Left lung (tissue), 10 donors: ENCODE results near the gene CDH3. TPM values are rescaled to one million over a fixed set of nuclear protein-coding genes. Genes with fewer than 3 reads are reported as not detected.
A peak's percentile ranks its signal among the peaks of the same experiment; 100 is the strongest.

Source experiments
- ATAC-seq: fragments of 200-7000 bp; cut with Tn5 transposase; one replicate; pipeline ENCODE4 v1.9.1; 2020; ENCODE audit warnings: moderate library complexity
- DNase-seq, 4 donors: peaks; one replicate each; pipeline ENCODE4 v3.0.0-alpha.2; 2013 to 2020
- H3K27ac ChIP-seq, 2 donors: fragments of 200-600 bp; sonication (generic) in 1 of 2; one replicate each; pipeline versions ENCODE4 v1.5.0 to v1.8.0; 2020 to 2021
- H3K27me3 ChIP-seq, 2 donors: fragments of 200-600 bp; sonication (generic) in 1 of 2; one replicate each; pipeline versions ENCODE4 v1.5.0 to v1.8.0; 2020 to 2021
- H3K36me3 ChIP-seq, 2 donors: fragments of 200-600 bp; sonication (generic) in 1 of 2; one replicate each; pipeline versions ENCODE4 v1.5.0 to v1.8.0; 2020 to 2021
- H3K4me1 ChIP-seq, 2 donors: fragments of 200-600 bp; one replicate each; pipeline ENCODE4 v1.8.0; 2021
- H3K4me3 ChIP-seq, 2 donors: fragments of 200-600 bp; sonication (generic) in 1 of 2; one replicate each; pipeline versions ENCODE4 v1.5.0 to v1.8.0; 2020 to 2021; ENCODE audit warnings: mild to moderate bottlenecking in 1 of 2
- H3K9me3 ChIP-seq, 2 donors: fragments of 200-600 bp; sonication (generic) in 1 of 2; one replicate each; pipeline versions ENCODE4 v1.5.0 to v1.8.0; 2020 to 2021
- intact Hi-C, 2 donors: fragments of 100-400 bp; cut with DNase I; formaldehyde crosslinking; loops; one replicate each; pipeline versions ENCODE4 v1.11.2 to v1.14.2; 2022
- polyA plus RNA-seq, 6 donors: library from polyadenylated mRNA; unstranded; fragments of 120-200 nt; gene quantifications; one replicate each; pipeline ENCODE4 v1.2.1, GENCODE V29; 2013; ENCODE audit not compliant: insufficient read length in 6 of 6
- total RNA-seq, 2 donors: library from RNA; stranded (reverse); fragmentation: NEBNext Ultra II Directional; extraction: Animal tissue kit (Norgen Biotek cat#: 25700); gene quantifications; one replicate each; pipeline ENCODE4 v1.2.1, GENCODE V29; 2021
- TF ChIP-seq, protein P1 (sequence below), 2 donors: fragments of 200-600 bp; sonication (generic) in 1 of 2; IDR thresholded peaks; one replicate each; pipeline versions ENCODE4 v1.5.0 to v1.8.0; 2021; ENCODE audit warnings: antibody characterized with exemption in 2 of 2
- donor health status: DM: no; HTN: yes; CAD: no.
- donor health status: DM: no; HTN: no; CAD: no.

Gene CDH3
- total and polyA plus RNA-seq, 8 donors = 12.8 to 59.7 (median 47.6) TPM

DNA sequence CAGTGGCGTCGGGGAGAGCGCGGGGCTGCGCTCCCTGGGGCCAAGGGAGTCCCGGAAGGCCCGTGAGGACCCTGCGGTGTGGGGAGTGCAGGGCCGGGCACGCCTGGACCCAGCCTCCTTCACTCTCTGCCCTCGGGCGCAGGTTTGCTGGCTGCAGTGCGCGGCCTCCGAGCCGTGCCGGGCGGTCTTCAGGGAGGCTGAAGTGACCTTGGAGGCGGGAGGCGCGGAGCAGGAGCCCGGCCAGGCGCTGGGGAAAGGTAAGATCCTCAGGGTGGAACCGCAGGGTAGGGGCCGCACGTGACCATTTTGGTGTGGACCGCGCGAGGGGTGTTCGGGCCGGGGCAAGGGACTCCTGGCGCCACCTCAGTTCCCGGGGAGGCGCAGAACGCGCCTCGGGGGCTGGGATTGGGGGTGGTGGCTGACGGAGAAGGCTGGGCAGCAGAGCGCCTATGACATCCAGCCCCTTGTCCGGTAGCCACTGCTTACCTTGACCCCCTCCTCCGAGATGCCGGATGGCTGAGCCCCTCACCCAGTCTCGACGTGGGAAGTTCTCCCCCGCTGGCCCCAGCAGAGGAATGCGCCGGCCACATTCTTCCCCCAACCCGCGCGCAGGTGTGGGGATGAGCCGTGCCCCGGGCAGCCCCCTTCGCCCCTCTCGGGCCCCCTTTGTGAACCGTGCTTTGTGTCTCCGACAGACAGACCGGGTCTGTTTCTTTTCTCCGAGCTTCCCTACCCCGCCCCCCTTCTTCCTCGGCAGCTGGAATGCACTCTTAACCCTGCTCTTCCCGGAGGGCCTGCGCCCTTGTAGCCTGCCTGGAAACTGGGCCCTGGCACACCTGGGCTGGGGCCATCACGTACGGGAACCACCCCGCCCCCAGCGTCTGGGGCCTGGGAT, 631 bp downstream of the CDH3 start:
- ATAC-seq (peak; percentile 58), DNase-seq (peak in 1 of 4 donors; percentile 81)
- peaks cover 42 to 93% of the 10 kb centered on the region in 2 donors for H3K27me3 ChIP-seq
- H3K4me3 ChIP-seq = peak overlapping the region; percentile 36 to 42
- TF ChIP-seq, protein P1, sequence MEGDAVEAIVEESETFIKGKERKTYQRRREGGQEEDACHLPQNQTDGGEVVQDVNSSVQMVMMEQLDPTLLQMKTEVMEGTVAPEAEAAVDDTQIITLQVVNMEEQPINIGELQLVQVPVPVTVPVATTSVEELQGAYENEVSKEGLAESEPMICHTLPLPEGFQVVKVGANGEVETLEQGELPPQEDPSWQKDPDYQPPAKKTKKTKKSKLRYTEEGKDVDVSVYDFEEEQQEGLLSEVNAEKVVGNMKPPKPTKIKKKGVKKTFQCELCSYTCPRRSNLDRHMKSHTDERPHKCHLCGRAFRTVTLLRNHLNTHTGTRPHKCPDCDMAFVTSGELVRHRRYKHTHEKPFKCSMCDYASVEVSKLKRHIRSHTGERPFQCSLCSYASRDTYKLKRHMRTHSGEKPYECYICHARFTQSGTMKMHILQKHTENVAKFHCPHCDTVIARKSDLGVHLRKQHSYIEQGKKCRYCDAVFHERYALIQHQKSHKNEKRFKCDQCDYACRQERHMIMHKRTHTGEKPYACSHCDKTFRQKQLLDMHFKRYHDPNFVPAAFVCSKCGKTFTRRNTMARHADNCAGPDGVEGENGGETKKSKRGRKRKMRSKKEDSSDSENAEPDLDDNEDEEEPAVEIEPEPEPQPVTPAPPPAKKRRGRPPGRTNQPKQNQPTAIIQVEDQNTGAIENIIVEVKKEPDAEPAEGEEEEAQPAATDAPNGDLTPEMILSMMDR (IDR thresholded peaks at IDR 0.05) = no peak
- H3K27ac ChIP-seq = peak overlapping the region in 1 of 2 donors; percentile 51
- intact Hi-C loops = no loop called here
- no peaks in the 10 kb centered on the region for H3K36me3 ChIP-seq
- H3K9me3 ChIP-seq = no peaks in the 10 kb centered on the region
- peaks cover 15 to 26% of the 10 kb centered on the region in 2 donors for H3K4me1 ChIP-seq

DNA sequence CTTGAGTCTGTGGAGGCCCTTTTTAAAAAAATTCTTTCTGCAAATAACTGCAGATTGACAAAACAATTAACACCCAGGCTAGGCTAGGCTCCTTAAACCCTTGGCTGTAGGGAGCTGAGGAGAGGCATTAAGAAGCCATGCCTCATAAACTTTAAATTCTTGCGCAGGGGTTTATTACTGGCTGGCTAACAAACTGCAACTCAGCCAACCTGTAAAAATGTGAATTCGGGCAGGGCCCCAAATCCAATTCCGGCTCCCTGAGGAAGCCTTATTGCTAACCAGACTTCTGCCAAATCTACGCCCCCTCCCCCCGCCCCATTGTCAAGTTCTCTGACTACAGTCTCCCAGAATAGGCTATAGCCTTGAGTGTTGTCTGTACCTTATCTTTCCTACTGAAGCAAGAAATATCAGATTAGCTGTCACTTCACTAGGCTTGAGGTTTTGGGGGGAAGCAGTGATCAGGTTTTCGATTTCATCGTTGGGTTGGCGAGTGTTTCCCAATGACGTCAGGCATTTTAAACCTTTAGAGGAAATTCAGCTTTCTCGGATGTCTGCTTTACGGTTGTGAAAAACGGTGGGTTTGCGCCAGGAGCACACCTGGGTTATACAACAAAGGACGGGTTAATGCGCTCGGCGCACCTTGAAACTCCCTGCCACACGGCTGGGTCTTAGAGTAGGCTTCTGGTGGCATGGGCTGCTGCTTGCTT, 2.0 kb downstream of the CDH3 start:
- DNase-seq (no peak), ATAC-seq (no peak)
- Histone ChIP-seq H3K27me3 (peaks cover 42 to 81% of the 10 kb centered on the region in 2 donors), H3K27ac (no peak overlapping the region), H3K4me1 (peaks cover 14 to 26% of the 10 kb centered on the region in 2 donors), H3K4me3 (no peak overlapping the region), H3K36me3 (no peaks in the 10 kb centered on the region), H3K9me3 (no peaks in the 10 kb centered on the region)
- intact Hi-C loops = no loop called here
- TF ChIP-seq, protein P1 (IDR thresholded peaks at IDR 0.05) = no peak

DNA sequence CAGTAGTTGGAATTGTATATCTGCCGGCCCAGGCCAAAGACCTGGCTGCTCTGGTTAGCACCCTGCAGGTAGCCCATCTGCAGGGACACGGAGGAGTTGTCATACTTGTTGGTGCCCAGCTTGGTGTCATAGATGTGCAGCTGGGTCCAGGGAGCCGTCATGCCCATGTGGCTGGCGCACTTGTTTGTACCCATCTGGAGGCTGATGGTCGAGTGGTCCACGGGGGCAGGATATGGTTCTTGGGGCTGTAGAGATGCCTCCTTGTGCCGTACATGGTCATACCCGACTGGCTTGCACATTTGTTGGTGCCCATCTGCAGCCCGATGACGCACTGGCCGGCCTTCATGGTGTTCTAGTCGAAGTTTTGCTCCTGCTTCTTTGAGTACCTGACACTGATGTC, 6.0 kb downstream of the CDH3 start:
- peak in 1 of 4 donors; percentile 52 for DNase-seq
- peaks cover 10 to 40% of the 10 kb centered on the region in 2 donors for H3K27me3 ChIP-seq
- no peak for ATAC-seq
- H3K4me3 ChIP-seq = no peak overlapping the region
- TF ChIP-seq, protein P1 (IDR thresholded peaks at IDR 0.05) = no peak
- H3K27ac ChIP-seq = no peak overlapping the region
- no peaks in the 10 kb centered on the region for H3K4me1 ChIP-seq
- H3K9me3 ChIP-seq = no peaks in the 10 kb centered on the region
- intact Hi-C loops = no loop called here
- H3K36me3 ChIP-seq = no peaks in the 10 kb centered on the region

DNA sequence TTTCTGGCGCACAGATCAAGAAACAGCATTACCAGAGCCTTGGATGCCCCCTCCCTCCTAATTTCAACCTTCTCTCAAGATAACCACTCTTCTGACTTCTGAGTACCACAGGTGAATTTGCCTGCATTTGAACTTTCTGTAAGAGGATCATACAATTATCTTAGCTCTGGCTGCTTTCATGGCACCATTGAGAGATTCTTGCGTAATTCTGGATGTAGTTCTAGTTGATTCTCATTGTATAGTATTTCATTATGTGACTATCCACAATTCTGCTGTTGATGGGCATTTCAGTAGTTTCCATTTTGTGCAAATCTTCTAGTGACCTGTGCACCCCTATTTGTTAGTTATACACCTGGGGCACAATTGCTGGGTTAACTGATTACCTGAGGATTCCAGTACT, 7.5 kb downstream of the CDH3 start:
- DNase-seq (no peak), ATAC-seq (no peak)
- H3K27ac ChIP-seq = no peak overlapping the region
- TF ChIP-seq, protein P1 (IDR thresholded peaks at IDR 0.05) = no peak
- intact Hi-C loops = no loop called here
- no peaks in the 10 kb centered on the region for H3K4me1 ChIP-seq
- no peaks in the 10 kb centered on the region for H3K36me3 ChIP-seq
- H3K9me3 ChIP-seq = no peaks in the 10 kb centered on the region
- no peak overlapping the region for H3K4me3 ChIP-seq
- peaks cover 0 to 34% of the 10 kb centered on the region in 2 donors for H3K27me3 ChIP-seq

DNA sequence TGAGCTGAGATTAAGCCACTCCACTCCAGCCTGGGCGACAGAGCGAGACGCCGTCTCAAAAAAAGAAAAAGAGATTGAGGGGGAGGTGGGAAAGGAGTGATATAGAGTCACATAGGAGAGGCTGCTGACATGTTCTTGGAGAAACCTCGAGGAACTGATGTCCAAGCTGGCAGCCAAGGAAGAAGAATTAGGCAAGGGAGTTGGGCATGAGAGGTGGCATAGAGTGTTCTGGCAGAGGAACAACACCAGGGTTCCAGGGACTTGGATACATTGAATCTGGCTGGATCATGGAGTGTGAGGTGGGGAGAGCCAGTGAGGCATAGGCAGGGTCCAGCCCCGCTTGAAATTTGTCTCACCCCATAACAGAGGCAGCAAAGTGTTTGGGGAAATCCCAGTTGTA, 10.7 kb downstream of the CDH3 start:
- intact Hi-C loops = no loop called here
- no peak for ATAC-seq

More for the DNA sequence above, 10.7 kb downstream of the CDH3 start:
- Histone ChIP-seq H3K4me1 (peaks cover 0 to 7% of the 10 kb centered on the region in 2 donors), H3K4me3 (no peak overlapping the region), H3K36me3 (no peaks in the 10 kb centered on the region), H3K27me3 (peaks cover 0 to 9% of the 10 kb centered on the region in 2 donors), H3K9me3 (no peaks in the 10 kb centered on the region), H3K27ac (no peak overlapping the region)
- no peak for DNase-seq
- TF ChIP-seq, protein P1 (IDR thresholded peaks at IDR 0.05) = no peak
